Measurements from ENCODE around the gene CELSR2. TPM values are rescaled to one million over a fixed set of nuclear protein-coding genes. Genes with fewer than 3 reads are reported as not detected.

The CELSR2 gene
- total and polyA plus RNA-seq, 2 of the 8 experiments (the other 6 are each of a cell fraction or from before 2014, with no cell fraction given): 12.0 to 27.7 TPM

- no peak overlapping the region for H2BK120ac ChIP-seq (replicated peaks; ENCODE audit: low read depth, low read length)
- no peaks in the 10 kb centered on the region for H3K79me2 ChIP-seq (ENCODE audit: control insufficient read depth in 1 of 2, insufficient read depth in 2 of 2, low read length in 2 of 2)
- H2BK12ac ChIP-seq (ENCODE audit: low read depth, low read length): no peak overlapping the region
- no peak overlapping the region; the same call in 1 of the 2 replicates for H2BK5ac ChIP-seq (ENCODE audit: low read depth, low read length)
- no peak for TF ChIP-seq SP4 (IDR thresholded peaks at IDR 0.05; ENCODE audit: low read length)
- TF ChIP-seq KDM1A (IDR thresholded peaks at IDR 0.05; ENCODE audit: borderline replicate concordance, low read length): no peak
- no peak for TF ChIP-seq RNF2 (IDR thresholded peaks at IDR 0.05; ENCODE audit: borderline replicate concordance, low read depth, low read length, missing control alignments, poor library complexity, severe bottlenecking)
- TF ChIP-seq JUND (IDR thresholded peaks at IDR 0.05; ENCODE audit: low read length): no peak
- TF ChIP-seq SP2 (IDR thresholded peaks at IDR 0.05; ENCODE audit: low read length): no peak
- no peak for TF ChIP-seq CREB1 (IDR thresholded peaks at IDR 0.05)
- TF ChIP-seq SAP30 (IDR thresholded peaks at IDR 0.05; ENCODE audit: insufficient read depth, insufficient replicate concordance, low read length): no peak
- no peak overlapping the region for H3K18ac ChIP-seq (ENCODE audit: extremely low read depth, low read length)
- H3K27me3 ChIP-seq (replicated peaks in 1 of 4; ENCODE audit: control insufficient read depth in 3 of 4, extremely low read depth in 1 of 4, insufficient read depth in 3 of 4, low read length in 3 of 4): no peaks in the 10 kb centered on the region
- FAIRE-seq (no peak), DNase-seq (ENCODE audit: low read depth in 1 of 2, low spot score in 2 of 2) (no peak)
- H3K27ac ChIP-seq (ENCODE audit: low read depth, low read length): no peak overlapping the region
- H3K14ac ChIP-seq (ENCODE audit: insufficient read length): no peak overlapping the region
- H3K4me3 ChIP-seq (ENCODE audit: extremely low read depth in 1 of 4, insufficient read depth in 2 of 4, low read depth in 3 of 4, low read length in 4 of 4): no peak overlapping the region
- H2AK5ac ChIP-seq (ENCODE audit: low read depth, low read length): no peak overlapping the region
- H2BK15ac ChIP-seq (ENCODE audit: low read length): no peak overlapping the region
- no peaks in the 10 kb centered on the region for H3K23me2 ChIP-seq (ENCODE audit: low read depth, low read length)
- H3K4ac ChIP-seq (replicated peaks; ENCODE audit: insufficient read length, low read depth, low read length): no peak overlapping the region
- no peak overlapping the region for H3K23ac ChIP-seq (ENCODE audit: insufficient read length)
- no peak overlapping the region for H3K4me2 ChIP-seq (ENCODE audit: insufficient read depth in 1 of 2, low read depth in 2 of 2, low read length in 2 of 2)
- H3K9me3 ChIP-seq (ENCODE audit: insufficient read depth in 2 of 2, low read depth in 1 of 2, low read length in 1 of 2): no peaks in the 10 kb centered on the region
- H4K91ac ChIP-seq (replicated peaks; ENCODE audit: insufficient read length, low read length): no peak overlapping the region
- no peak overlapping the region for H4K5ac ChIP-seq (ENCODE audit: insufficient read length, low read depth, low read length)
- peaks cover 15 to 33% (median 22%) of the 10 kb centered on the region in 4 experiments; a peak in 6 of 8 replicates for H3K36me3 ChIP-seq (ENCODE audit: control insufficient read depth in 2 of 4, insufficient read depth in 4 of 4, low read length in 3 of 4)
- H2BK20ac ChIP-seq (ENCODE audit: low read length): no peak overlapping the region
- ChIA-PET CTCF (ENCODE audit: partially characterized antibody) (interaction anchor here (0.6 to 2.4 kb wide), 13 partner anchors 8 to 263 kb away, joined by 3 to 11 read pairs (median 3); partner anchors contain the start of gene SORT1), POLR2A (ENCODE audit: partially characterized antibody) (interaction anchor here (1.2 to 1.4 kb wide), 3 partner anchors 8 to 26 kb away, joined by 3 to 4 read pairs (median 3); no protein-coding TSS in a partner anchor)
- WGBS, 2 experiments (ENCODE audit: extremely low coverage in 1 of 2, insufficient coverage in 1 of 2, insufficient read length in 1 of 2, insufficient replicate concordance in 2 of 2, low coverage in 1 of 2, low lambda C conversion rate in 2 of 2, missing lambda C conversion rate in 1 of 2): 94% methylated on average over 27 of the region's 33 CpGs; no CpG with 5 or more reads in 1 of the 2 experiments
- no peaks in the 10 kb centered on the region for H3K79me1 ChIP-seq (ENCODE audit: low read depth, low read length)
- H3K56ac ChIP-seq (replicated peaks; ENCODE audit: insufficient read length, low read depth, low read length): no peak overlapping the region
- peaks cover 0 to 12% of the 10 kb centered on the region in 2 experiments for H4K20me1 ChIP-seq (replicated peaks in 1 of 2; ENCODE audit: control insufficient read depth in 1 of 2, insufficient read depth in 2 of 2, low read length in 2 of 2)
- no peak overlapping the region for H2AFZ ChIP-seq (ENCODE audit: low read length)
- H3K9ac ChIP-seq (replicated peaks in 1 of 4; ENCODE audit: extremely low read depth in 1 of 4, low read depth in 3 of 4, low read length in 3 of 4): no peak overlapping the region
- peaks cover 0 to 2% (median 0%) of the 10 kb centered on the region in 4 experiments; a peak in 2 of 7 replicates for H3K4me1 ChIP-seq (replicated peaks in 1 of 4; ENCODE audit: control insufficient read depth in 3 of 4, insufficient read depth in 4 of 4, low read length in 3 of 4)
- no peak overlapping the region for H4K8ac ChIP-seq (ENCODE audit: extremely low read depth, insufficient read depth, low read length)
These were observed 20.1 kb downstream of the CELSR2 start for GRCh38 chr1:109269212-109269980.

Measured in H1 (cell line).